H9 (cell line): ENCODE measurements around the gene MBD2. TPM values are rescaled to one million over a fixed set of nuclear protein-coding genes. Genes with fewer than 3 reads are reported as not detected.

Source experiments
- DNase-seq: peaks from one replicate; pipeline ENCODE4 v3.0.0-alpha.2; 2017
- H2AFZ ChIP-seq: one replicate; pipeline ENCODE4 v1.6.1; 2013; ENCODE audit warnings: mild to moderate bottlenecking, low read length, control low read depth, moderate library complexity
- H2AK5ac ChIP-seq: 2 replicates; pipeline ENCODE4 v1.6.1; 2013; ENCODE audit warnings: low read length, control low read depth, mixed read lengths; ENCODE audit not compliant: insufficient read length
- H2BK120ac ChIP-seq: one replicate; pipeline ENCODE4 v1.6.1; 2013; ENCODE audit warnings: low read depth, mild to moderate bottlenecking, low read length, control low read depth, inconsistent platforms; ENCODE audit not compliant: poor library complexity, severe bottlenecking
- H2BK12ac ChIP-seq: 2 replicates; pipeline ENCODE4 v1.6.1; 2013; ENCODE audit warnings: low read length, control low read depth, mixed read lengths, low read depth; ENCODE audit not compliant: insufficient read length
- H2BK15ac ChIP-seq: 2 replicates; pipeline ENCODE4 v1.6.1; 2013; ENCODE audit warnings: low read depth, low read length, control low read depth
- H2BK20ac ChIP-seq: one replicate; pipeline ENCODE4 v1.6.1; 2013; ENCODE audit warnings: low read depth, mild to moderate bottlenecking, low read length, control low read depth, inconsistent platforms; ENCODE audit not compliant: poor library complexity, severe bottlenecking
- H2BK5ac ChIP-seq: 2 replicates; pipeline ENCODE4 v1.6.1; 2013; ENCODE audit warnings: low read length, control low read depth, mixed read lengths; ENCODE audit not compliant: insufficient read length
- H3K14ac ChIP-seq: 2 replicates; pipeline ENCODE4 v1.6.1; 2013; ENCODE audit warnings: low read length, control low read depth; ENCODE audit not compliant: insufficient read depth
- H3K18ac ChIP-seq: 2 replicates; pipeline ENCODE4 v1.6.1; 2013; ENCODE audit warnings: low read depth, mild to moderate bottlenecking, mixed read lengths, low read length, control low read depth; ENCODE audit not compliant: insufficient read length
- H3K23ac ChIP-seq: 2 replicates; pipeline ENCODE4 v1.6.1; 2013; ENCODE audit warnings: low read length, control low read depth, mixed read lengths, low read depth; ENCODE audit not compliant: insufficient read length
- H3K23me2 ChIP-seq: 2 replicates; pipeline ENCODE4 v1.6.1; 2013; ENCODE audit warnings: low read depth, mild to moderate bottlenecking, mixed read lengths, low read length, control low read depth; ENCODE audit not compliant: insufficient read length, poor library complexity, severe bottlenecking
- H3K27ac ChIP-seq: 2 replicates; pipeline ENCODE4 v1.5.1; 2013; ENCODE audit warnings: low read length, control low read depth, mixed read lengths, low read depth; ENCODE audit not compliant: insufficient read length
- H3K27me3 ChIP-seq: 2 replicates; pipeline ENCODE4 v1.6.1; 2013; ENCODE audit warnings: low read length, control low read depth, inconsistent platforms; ENCODE audit not compliant: insufficient read depth
- H3K4ac ChIP-seq: 2 replicates; pipeline ENCODE4 v1.6.1; 2013; ENCODE audit warnings: low read depth, mild to moderate bottlenecking, control low read depth, inconsistent platforms, low read length, moderate library complexity
- H3K4me1 ChIP-seq: 2 replicates; pipeline ENCODE4 v1.6.1; 2013; ENCODE audit warnings: low read length, control low read depth, inconsistent platforms; ENCODE audit not compliant: insufficient read depth
- H3K4me2 ChIP-seq: 2 replicates; pipeline ENCODE4 v1.6.1; 2013; ENCODE audit warnings: low read length, control low read depth, mixed read lengths; ENCODE audit not compliant: insufficient read length, insufficient read depth
- H3K56ac ChIP-seq: 2 replicates; pipeline ENCODE4 v1.6.1; 2013; ENCODE audit warnings: low read depth, mild to moderate bottlenecking, mixed read lengths, low read length, control low read depth; ENCODE audit not compliant: insufficient read length
- H3K79me1 ChIP-seq: 2 replicates; pipeline ENCODE4 v1.6.1; 2013; ENCODE audit warnings: low read depth, mild to moderate bottlenecking, moderate library complexity, low read length, control low read depth, inconsistent platforms; ENCODE audit not compliant: insufficient read depth, poor library complexity, severe bottlenecking
- H3K79me2 ChIP-seq: 2 replicates; pipeline ENCODE4 v1.6.1; 2013; ENCODE audit warnings: low read length, control low read depth, inconsistent platforms; ENCODE audit not compliant: insufficient read depth
- H3K9ac ChIP-seq: 2 replicates; pipeline ENCODE4 v1.6.1; 2013; ENCODE audit warnings: low read length, control low read depth, mixed read lengths; ENCODE audit not compliant: insufficient read length; ENCODE audit errors: extremely low read depth
- H3K9me3 ChIP-seq: one replicate; pipeline ENCODE4 v1.6.1; 2013; ENCODE audit warnings: low read depth, low read length, inconsistent platforms; ENCODE audit not compliant: control insufficient read depth
- H3T11ph ChIP-seq: one replicate; pipeline ENCODE4 v1.6.1; 2013; ENCODE audit warnings: mild to moderate bottlenecking, low read length, control low read depth, inconsistent platforms
- H4K20me1 ChIP-seq: one replicate; pipeline ENCODE4 v1.6.1; 2013; ENCODE audit not compliant: control insufficient read depth, insufficient read length, insufficient read depth
- H4K5ac ChIP-seq: 2 replicates; pipeline ENCODE4 v1.6.1; 2013; ENCODE audit warnings: low read depth, mild to moderate bottlenecking, mixed read lengths, low read length, control low read depth; ENCODE audit not compliant: insufficient read length
- H4K8ac ChIP-seq: replicated peaks from 2 replicates; pipeline ENCODE4 v1.6.1; 2013; ENCODE audit warnings: low read length, control low read depth, mixed read lengths, low read depth; ENCODE audit not compliant: insufficient read length
- H4K91ac ChIP-seq: 2 replicates; pipeline ENCODE4 v1.6.1; 2013; ENCODE audit warnings: low read depth, mild to moderate bottlenecking, moderate library complexity, mixed read lengths, low read length, control low read depth; ENCODE audit not compliant: insufficient read length
- H3K27ac Mint-ChIP-seq, 3 experiments: 2 replicates in 2 of 3; 3 replicates in 1 of 3; pipeline ENCODE4 v1.8.0; 2020 to 2021; ENCODE audit warnings: mixed read lengths in 3 of 3, mild to moderate bottlenecking in 1 of 3, moderate library complexity in 1 of 3
- H3K27me3 Mint-ChIP-seq: 2 replicates; pipeline ENCODE4 v1.8.0; 2021; ENCODE audit warnings: low read depth, mild to moderate bottlenecking, moderate library complexity, mixed read lengths
- H3K36me3 Mint-ChIP-seq, 3 experiments: 2 replicates in 2 of 3; 3 replicates in 1 of 3; pipeline ENCODE4 v1.8.0; 2020 to 2021; ENCODE audit warnings: low read depth in 3 of 3, mixed read lengths in 3 of 3; ENCODE audit not compliant: insufficient read depth in 1 of 3
- H3K4me1 Mint-ChIP-seq, 2 experiments: 2 replicates each; pipeline ENCODE4 v1.8.0; 2020; ENCODE audit warnings: mixed read lengths in 2 of 2
- H3K4me3 Mint-ChIP-seq, 2 experiments: 2 replicates in 1 of 2; 3 replicates in 1 of 2; pipeline ENCODE4 v1.8.0; 2020 to 2021; ENCODE audit warnings: mild to moderate bottlenecking in 2 of 2, mixed read lengths in 2 of 2, moderate library complexity in 1 of 2
- H3K9me3 Mint-ChIP-seq, 2 experiments: 2 replicates in 1 of 2; 3 replicates in 1 of 2; pipeline ENCODE4 v1.8.0; 2020; ENCODE audit warnings: mild to moderate bottlenecking in 2 of 2, mixed read lengths in 2 of 2, moderate library complexity in 1 of 2
- CTCF ChIP-seq: fragments of 200-600 bp; sonication (generic); conservative IDR thresholded peaks from 3 replicates; pipeline ENCODE4 v1.8.0; 2021; ENCODE audit warnings: antibody characterized with exemption, mild to moderate bottlenecking
- WGBS: extraction: QIAGEN DNeasy Blood & Tissue Kit; methylation state at CpG from one replicate; pipeline ENCODE4 v1.1.7; 2013; ENCODE audit warnings: missing lambda C conversion rate, low lambda C conversion rate, mixed read lengths; ENCODE audit not compliant: insufficient read length; ENCODE audit errors: extremely low coverage; 5-methylcytosine and 5-hydroxymethylcytosine counted together
- total RNA-seq: library from RNA; stranded (reverse); gene quantifications from 2 replicates; pipeline ENCODE4 v1.2.1, GENCODE V29; 2021

MBD2 gene
- total RNA-seq, 1 experiment from 2014 or later = 34.0 TPM

- H3K9ac ChIP-seq = peak overlapping the region; percentile 67
- peak overlapping the region; percentile 31 to 47 for H3K4me3 Mint-ChIP-seq
Observed at GRCh38 chr18:54247511-54248175, 23.2 kb upstream of the MBD2 start.

More at GRCh38 chr18:54247511-54248175, 23.2 kb upstream of the MBD2 start:
- TF ChIP-seq CTCF = no peak
- H3K4me1 Mint-ChIP-seq = peaks cover 30 to 39% of the 10 kb centered on the region in 2 experiments
- peak overlapping the region; percentile 86 for H4K5ac ChIP-seq
- H3K79me1 ChIP-seq = no peaks in the 10 kb centered on the region
- no peaks in the 10 kb centered on the region for H3K9me3 ChIP-seq
- H3K14ac ChIP-seq = no peak overlapping the region
- H3K4me1 ChIP-seq = no peaks in the 10 kb centered on the region; the same call in 1 of the 2 replicates
- H2BK5ac ChIP-seq = no peak overlapping the region
- no peak overlapping the region for H2BK15ac ChIP-seq
- peaks cover 0 to 7% (median 0%) of the 10 kb centered on the region in 3 experiments; a peak in 4 of 7 replicates for H3K36me3 Mint-ChIP-seq
- no peak overlapping the region; the same call in 1 of the 2 replicates for H3K4ac ChIP-seq
- H3T11ph ChIP-seq = peak overlapping the region; percentile 89
- no peaks in the 10 kb centered on the region for H4K20me1 ChIP-seq
- H3K27ac ChIP-seq = peak overlapping the region; percentile 96
- no peaks in the 10 kb centered on the region for H3K27me3 ChIP-seq
- no peaks in the 10 kb centered on the region for H3K23me2 ChIP-seq
- H3K56ac ChIP-seq = no peak overlapping the region
- no peak overlapping the region for H2BK12ac ChIP-seq
- H3K9me3 Mint-ChIP-seq = no peaks in the 10 kb centered on the region; a peak in 1 of 5 replicates
- H2BK20ac ChIP-seq = peak overlapping the region; percentile 60
- no peak overlapping the region for H3K4me2 ChIP-seq
- H3K27me3 Mint-ChIP-seq = no peaks in the 10 kb centered on the region
- H4K8ac ChIP-seq = no peak overlapping the region
- no peaks in the 10 kb centered on the region for H3K79me2 ChIP-seq
- H2BK120ac ChIP-seq = peak overlapping the region; percentile 57
- H2AK5ac ChIP-seq = peak overlapping the region; percentile 59
- H3K27ac Mint-ChIP-seq = peak overlapping the region; percentile 96 to 100 (median 100)
- H3K23ac ChIP-seq = no peak overlapping the region
- WGBS = no CpG with 5 or more reads among the region's 9 CpGs
- no peak overlapping the region for H4K91ac ChIP-seq
- H3K18ac ChIP-seq = peak overlapping the region; percentile 72
- DNase-seq = no peak
- peak overlapping the region; percentile 74 for H2AFZ ChIP-seq
